BJ (cell line): ENCODE results near the gene PON3. TPM values are rescaled to one million over a fixed set of nuclear protein-coding genes. Genes with fewer than 3 reads are reported as not detected.
A peak's percentile ranks its signal among the peaks of the same experiment; 100 is the strongest.

Experiments used
- CTCF ChIA-PET: fragments of 350-600 bp; formaldehyde crosslinking; extraction: SDS; loops from one replicate; lab custom pipeline; 2021; ENCODE audit warnings: antibody characterized with exemption, inconsistent platforms; lab: Yijun Ruan, JAX
- POLR2A ChIA-PET: fragments of 300-600 bp; sonication (Branson Sonifier 250); formaldehyde crosslinking; extraction: SDS; loops from one replicate; lab custom pipeline; 2021; ENCODE audit warnings: antibody characterized with exemption; lab: Charles Lee
- DNase-seq: peaks from one replicate; pipeline ENCODE4 v3.0.0-alpha.2; 2011; ENCODE audit warnings: low read depth
- H3K27me3 ChIP-seq: 2 replicates; pipeline ENCODE4 v1.6.0; 2011; ENCODE audit warnings: low read length; ENCODE audit not compliant: control insufficient read depth, insufficient read depth
- H3K36me3 ChIP-seq: 2 replicates; pipeline ENCODE4 v1.5.1; 2011; ENCODE audit warnings: low read length; ENCODE audit not compliant: control insufficient read depth, insufficient read depth
- H3K4me3 ChIP-seq: 2 replicates; pipeline ENCODE4 v1.5.1; 2011; ENCODE audit warnings: low read depth, mild to moderate bottlenecking, control low read depth, low read length
- polyA plus RNA-seq: library from polyadenylated mRNA; depleted of rRNA; stranded (reverse); fragments of >200 nt; gene quantifications from 2 replicates; pipeline ENCODE4 v1.2.3, GENCODE V29; 2011
- TF ChIP-seq, protein P1 (sequence below): IDR thresholded peaks from 2 replicates; pipeline ENCODE4 v1.5.1; 2011; ENCODE audit warnings: low read depth, mild to moderate bottlenecking, control low read depth, inconsistent platforms, low read length, moderate library complexity; ENCODE audit not compliant: insufficient read depth

The PON3 gene
- polyA plus RNA-seq, 1 experiment = not detected

DNA sequence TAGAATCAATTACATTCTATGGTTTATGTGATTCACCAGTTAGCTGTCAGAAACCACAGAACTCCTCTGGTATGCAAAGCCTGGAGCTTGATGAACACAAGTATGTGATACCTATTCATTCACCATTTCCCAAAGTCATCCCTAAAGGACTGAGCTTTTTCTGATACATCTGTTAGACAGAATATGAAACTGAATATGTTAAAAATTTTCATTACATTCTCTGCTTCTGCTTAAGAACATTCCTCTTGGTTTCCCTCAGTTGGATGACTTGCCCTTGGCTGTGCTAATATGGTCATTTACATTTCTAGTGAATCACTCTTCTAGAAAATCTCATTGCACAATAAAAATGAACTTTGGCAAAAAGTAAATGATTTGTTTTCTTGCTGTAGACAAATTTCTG, 61.1 kb downstream of the PON3 start:
- CTCF ChIA-PET = interaction anchor here (1.3 kb wide), 1 partner anchor 142 kb away, joined by 3 read pairs; no protein-coding TSS in a partner anchor

DNA sequence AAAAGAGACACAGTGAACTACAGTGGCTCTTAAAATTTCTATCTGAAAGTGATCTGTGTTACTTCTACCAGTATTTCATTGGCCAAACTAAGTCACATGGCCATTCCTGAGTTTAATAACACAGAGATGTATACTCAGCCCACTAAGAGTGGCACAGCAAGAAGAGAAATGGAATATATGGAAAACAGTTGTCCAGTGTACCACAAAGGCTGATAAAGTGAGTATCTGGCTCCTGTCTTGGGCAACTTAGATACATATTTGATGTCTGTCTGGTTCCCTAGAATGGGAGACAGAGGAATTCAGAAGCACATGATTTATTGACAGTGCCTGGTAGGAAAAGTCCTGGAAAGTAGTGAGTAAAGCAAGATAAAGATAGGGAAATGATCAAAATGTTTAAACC, 61.7 kb downstream of the PON3 start:
- no peak for DNase-seq
- TF ChIP-seq, protein P1, sequence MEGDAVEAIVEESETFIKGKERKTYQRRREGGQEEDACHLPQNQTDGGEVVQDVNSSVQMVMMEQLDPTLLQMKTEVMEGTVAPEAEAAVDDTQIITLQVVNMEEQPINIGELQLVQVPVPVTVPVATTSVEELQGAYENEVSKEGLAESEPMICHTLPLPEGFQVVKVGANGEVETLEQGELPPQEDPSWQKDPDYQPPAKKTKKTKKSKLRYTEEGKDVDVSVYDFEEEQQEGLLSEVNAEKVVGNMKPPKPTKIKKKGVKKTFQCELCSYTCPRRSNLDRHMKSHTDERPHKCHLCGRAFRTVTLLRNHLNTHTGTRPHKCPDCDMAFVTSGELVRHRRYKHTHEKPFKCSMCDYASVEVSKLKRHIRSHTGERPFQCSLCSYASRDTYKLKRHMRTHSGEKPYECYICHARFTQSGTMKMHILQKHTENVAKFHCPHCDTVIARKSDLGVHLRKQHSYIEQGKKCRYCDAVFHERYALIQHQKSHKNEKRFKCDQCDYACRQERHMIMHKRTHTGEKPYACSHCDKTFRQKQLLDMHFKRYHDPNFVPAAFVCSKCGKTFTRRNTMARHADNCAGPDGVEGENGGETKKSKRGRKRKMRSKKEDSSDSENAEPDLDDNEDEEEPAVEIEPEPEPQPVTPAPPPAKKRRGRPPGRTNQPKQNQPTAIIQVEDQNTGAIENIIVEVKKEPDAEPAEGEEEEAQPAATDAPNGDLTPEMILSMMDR = no peak
- no peaks in the 10 kb centered on the region for H3K36me3 ChIP-seq
- no peaks in the 10 kb centered on the region for H3K27me3 ChIP-seq
- CTCF ChIA-PET = interaction anchor here (1.3 kb wide), 1 partner anchor 142 kb away, joined by 3 read pairs; no protein-coding TSS in a partner anchor
- H3K4me3 ChIP-seq = no peak overlapping the region
- POLR2A ChIA-PET = no interaction called here

More for the DNA sequence above, 61.1 kb downstream of the PON3 start:
- no peaks in the 10 kb centered on the region for H3K36me3 ChIP-seq
- DNase-seq = peak; percentile 33
- POLR2A ChIA-PET = no interaction called here
- TF ChIP-seq, protein P1 = no peak
- H3K4me3 ChIP-seq = no peak overlapping the region
- no peaks in the 10 kb centered on the region for H3K27me3 ChIP-seq

DNA sequence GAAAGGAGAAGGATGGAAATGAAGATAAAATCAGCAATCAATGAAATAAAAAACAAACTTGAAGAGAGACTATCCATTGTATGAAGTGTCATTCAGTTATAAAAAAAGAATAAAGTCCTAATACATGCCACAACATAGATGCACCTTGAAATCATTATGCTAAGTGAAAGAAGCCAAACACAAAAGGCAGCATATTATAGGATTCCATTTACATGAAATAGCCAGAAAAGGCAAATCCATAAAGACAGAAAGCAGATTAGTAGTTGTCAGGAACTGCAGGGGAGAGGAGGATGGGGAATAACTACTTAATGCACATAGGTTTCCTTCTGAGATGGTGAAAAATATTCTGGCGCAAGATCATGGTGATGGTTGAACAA, 65.2 kb downstream of the PON3 start:
- TF ChIP-seq, protein P1 = no peak
- Histone ChIP-seq H3K36me3 (no peaks in the 10 kb centered on the region), H3K27me3 (no peaks in the 10 kb centered on the region), H3K4me3 (no peak overlapping the region)
- ChIA-PET CTCF (interaction anchor here (0.9 kb wide), 1 partner anchor 197 kb away, joined by 4 read pairs; no protein-coding TSS in a partner anchor), POLR2A (no interaction called here)
- DNase-seq = no peak

DNA sequence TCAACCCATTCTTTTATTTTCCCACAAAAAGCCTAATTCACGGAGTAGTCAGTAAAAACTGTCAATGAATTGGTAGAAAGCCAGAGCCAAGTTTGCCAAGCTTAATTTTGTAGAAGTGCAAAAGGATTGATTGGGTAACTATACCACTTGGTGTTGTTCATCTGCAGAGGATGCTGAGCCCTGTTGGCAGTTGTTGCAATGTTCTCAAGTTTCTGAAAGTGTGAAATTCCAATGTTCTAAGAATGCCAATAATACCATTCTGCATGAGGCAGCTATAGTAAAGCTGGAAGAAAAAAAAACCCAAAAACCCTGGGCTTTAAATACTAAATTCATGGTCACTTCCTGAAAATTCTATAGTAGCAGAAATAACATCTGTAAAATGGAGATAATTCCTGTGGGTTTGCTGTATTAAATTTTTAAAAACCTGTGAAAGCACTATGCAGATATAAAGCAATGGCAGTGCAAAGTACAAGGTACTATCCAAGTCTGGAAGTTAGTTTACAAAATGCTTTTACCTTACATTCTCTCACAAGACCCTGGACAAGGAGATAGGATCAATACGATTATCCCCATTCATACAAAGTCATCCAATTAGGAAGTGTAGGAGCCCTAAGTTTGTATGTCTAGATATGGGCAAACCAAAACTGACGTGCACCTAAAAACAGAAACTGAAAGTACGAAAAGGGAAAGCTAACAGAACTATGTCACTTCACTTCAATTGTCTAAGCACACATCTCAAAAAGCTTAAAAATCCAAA, 65.8 kb downstream of the PON3 start:
- Histone ChIP-seq H3K4me3 (no peak overlapping the region), H3K36me3 (no peaks in the 10 kb centered on the region), H3K27me3 (no peaks in the 10 kb centered on the region)
- DNase-seq = no peak
- TF ChIP-seq, protein P1 = no peak
- ChIA-PET POLR2A (no interaction called here), CTCF (interaction anchor here (0.9 kb wide), 1 partner anchor 197 kb away, joined by 4 read pairs; no protein-coding TSS in a partner anchor)

DNA sequence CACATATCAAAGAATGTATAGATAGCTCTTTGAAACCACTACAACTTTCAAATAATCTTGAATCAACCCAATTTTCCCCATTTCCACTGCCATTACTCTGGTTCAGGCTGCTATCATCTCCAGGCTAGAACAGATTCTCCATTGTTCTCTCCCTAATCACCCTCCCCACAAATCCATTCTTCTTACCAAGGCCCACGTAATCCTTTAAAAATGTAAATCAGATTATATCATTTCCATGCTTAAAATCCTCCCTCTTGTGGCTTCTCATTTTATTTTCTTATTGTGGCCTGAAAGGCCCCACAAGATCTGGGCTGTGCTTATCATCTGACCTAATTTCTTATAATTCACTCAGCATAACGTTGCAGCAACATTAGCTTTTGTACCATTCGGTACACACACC, 68.8 kb downstream of the PON3 start:
- DNase-seq = no peak
- TF ChIP-seq, protein P1 = no peak
- H3K4me3 ChIP-seq = no peak overlapping the region
- 0 out of 2 replicates have a peak, but pooled peaks cover 2% of the 10 kb centered on the region for H3K27me3 ChIP-seq
- POLR2A ChIA-PET = no interaction called here
- no peaks in the 10 kb centered on the region for H3K36me3 ChIP-seq
- CTCF ChIA-PET = interaction anchor here (0.6 kb wide), 1 partner anchor 149 kb away, joined by 3 read pairs; no protein-coding TSS in a partner anchor
